ENCODE data around the gene ESYT3. TPM values are rescaled to one million over a fixed set of nuclear protein-coding genes. Genes with fewer than 3 reads are reported as not detected.
A peak's percentile ranks its signal among the peaks of the same experiment; 100 is the strongest.

The ESYT3 gene
- total RNA-seq, 1 experiment from 2014 or later = 6.3 TPM

GRCh38 chr3:138450704-138451424, 16.4 kb downstream of the ESYT3 start:
- H3K4me2 ChIP-seq (ENCODE audit: insufficient read depth, insufficient read length, low read length) = no peak overlapping the region
- Mint-ChIP-seq H3K36me3 (ENCODE audit: insufficient read depth in 1 of 3, low read depth in 3 of 3) (peaks cover 3 to 5% (median 4%) of the 10 kb centered on the region in 3 experiments; a peak in 4 of 7 replicates), H3K9me3 (no peaks in the 10 kb centered on the region), H3K27me3 (ENCODE audit: low read depth) (no peaks in the 10 kb centered on the region), H3K4me1 (peaks cover 13 to 17% of the 10 kb centered on the region in 2 experiments), H3K27ac (peak overlapping the region in 1 of 3 experiments; percentile 64; a peak in 1 of 7 replicates), H3K4me3 (no peak overlapping the region; a peak in 1 of 5 replicates)
- no peak overlapping the region for H3K18ac ChIP-seq (ENCODE audit: insufficient read length, low read depth, low read length)
- peak; percentile 23 for DNase-seq
- no peak for TF ChIP-seq CTCF (conservative IDR thresholded peaks at IDR 0.05)
- no peak overlapping the region for H4K91ac ChIP-seq (ENCODE audit: insufficient read length, low read depth, low read length)
- H2BK20ac ChIP-seq (ENCODE audit: low read depth, low read length, poor library complexity, severe bottlenecking) = no peak overlapping the region
- no peaks in the 10 kb centered on the region for H3K79me2 ChIP-seq (ENCODE audit: insufficient read depth, low read length)
- H2BK15ac ChIP-seq (ENCODE audit: low read depth, low read length) = no peak overlapping the region
- no peak overlapping the region for H3K56ac ChIP-seq (ENCODE audit: insufficient read length, low read depth, low read length)
- H3K4ac ChIP-seq (ENCODE audit: low read depth, low read length) = no peak overlapping the region
- H4K5ac ChIP-seq (ENCODE audit: insufficient read length, low read depth, low read length) = no peak overlapping the region
- H4K8ac ChIP-seq (replicated peaks; ENCODE audit: insufficient read length, low read depth, low read length) = no peak overlapping the region
- H3T11ph ChIP-seq (ENCODE audit: low read length) = no peak overlapping the region
- H3K27me3 ChIP-seq (ENCODE audit: insufficient read depth, low read length) = no peaks in the 10 kb centered on the region
- no peak overlapping the region for H3K23ac ChIP-seq (ENCODE audit: insufficient read length, low read depth, low read length)
- no peaks in the 10 kb centered on the region for H3K79me1 ChIP-seq (ENCODE audit: insufficient read depth, low read depth, low read length, poor library complexity, severe bottlenecking)
- no CpG with 5 or more reads among the region's 6 CpGs for WGBS (ENCODE audit: extremely low coverage, insufficient read length, low lambda C conversion rate)
- H3K9me3 ChIP-seq (ENCODE audit: control insufficient read depth, low read depth, low read length) = no peaks in the 10 kb centered on the region
- no peak overlapping the region for H3K27ac ChIP-seq (ENCODE audit: insufficient read length, low read depth, low read length)
- H2AK5ac ChIP-seq (ENCODE audit: insufficient read length, low read length) = no peak overlapping the region
- no peaks in the 10 kb centered on the region for H3K4me1 ChIP-seq (ENCODE audit: insufficient read depth, low read length)
- H4K20me1 ChIP-seq (ENCODE audit: control insufficient read depth, insufficient read depth, insufficient read length) = no peaks in the 10 kb centered on the region
- H3K14ac ChIP-seq (ENCODE audit: insufficient read depth, low read length) = no peak overlapping the region; the same call in 1 of the 2 replicates
- no peak overlapping the region for H2BK120ac ChIP-seq (ENCODE audit: low read depth, low read length, poor library complexity, severe bottlenecking)
- no peak overlapping the region for H2BK12ac ChIP-seq (ENCODE audit: insufficient read length, low read depth, low read length)
- H2BK5ac ChIP-seq (ENCODE audit: insufficient read length, low read length) = no peak overlapping the region
- no peak overlapping the region for H2AFZ ChIP-seq (ENCODE audit: low read length)
- H3K23me2 ChIP-seq (ENCODE audit: insufficient read length, low read depth, low read length, poor library complexity, severe bottlenecking) = no peaks in the 10 kb centered on the region
- no peak overlapping the region for H3K9ac ChIP-seq (ENCODE audit: extremely low read depth, insufficient read length, low read length)
